GM04504 (cell line): ENCODE data around the gene PAK3.

Experiments
- DNase-seq: peaks from one replicate; pipeline ENCODE4 v3.0.0-alpha.2; 2012; ENCODE audit warnings: low read depth

The PAK3 gene

DNA sequence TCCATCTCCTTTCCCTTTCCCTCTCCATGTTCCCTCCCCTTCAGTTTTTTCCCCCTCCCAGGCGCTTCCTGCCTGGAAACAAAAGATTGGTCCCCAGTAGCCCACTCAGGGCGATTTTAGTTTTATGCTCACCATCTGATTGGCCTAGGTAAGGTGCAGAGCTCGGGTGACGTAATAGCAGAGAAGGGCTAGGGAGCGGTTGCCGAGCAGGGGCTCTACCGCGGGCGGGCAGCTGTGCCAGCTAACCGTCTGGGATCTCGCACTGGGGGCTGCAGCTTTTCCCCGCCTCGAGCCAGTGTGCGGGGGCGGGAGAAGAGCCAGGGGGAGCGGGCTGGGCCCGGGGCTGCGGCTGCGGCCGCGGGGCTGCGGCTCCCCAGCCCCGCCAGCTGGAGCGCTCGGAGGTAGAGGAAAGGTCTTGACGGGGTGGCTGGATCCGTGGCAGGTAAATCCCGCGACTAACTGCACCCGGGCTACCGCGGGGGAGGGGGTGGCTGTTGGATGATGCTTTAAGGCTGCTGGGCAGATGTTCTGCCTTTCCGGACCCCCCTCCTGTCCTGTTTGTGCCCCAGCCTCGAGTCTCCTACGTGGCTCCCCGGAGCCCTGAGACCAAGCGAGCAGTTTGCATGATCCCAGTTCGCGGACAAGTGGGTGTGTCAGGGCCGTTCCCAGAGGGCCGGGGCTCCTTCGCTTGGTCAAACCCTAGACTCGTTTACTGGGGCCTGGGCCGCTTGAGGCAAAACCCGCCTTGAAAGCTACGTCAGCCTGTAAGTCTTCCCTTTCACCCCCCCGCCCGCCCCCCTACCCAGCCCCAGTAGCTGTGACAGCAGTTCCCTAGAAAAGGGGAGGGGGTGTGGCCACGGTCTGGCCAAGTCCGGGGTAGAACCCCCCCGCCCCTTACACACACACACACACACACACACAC, at the start of gene PAK3:
PAK3 (plus strand) TSS at position 218 of the 922 bp plus-strand sequence. CDS start 26,913 bp downstream, outside the sequence.
- no peak for DNase-seq

DNA sequence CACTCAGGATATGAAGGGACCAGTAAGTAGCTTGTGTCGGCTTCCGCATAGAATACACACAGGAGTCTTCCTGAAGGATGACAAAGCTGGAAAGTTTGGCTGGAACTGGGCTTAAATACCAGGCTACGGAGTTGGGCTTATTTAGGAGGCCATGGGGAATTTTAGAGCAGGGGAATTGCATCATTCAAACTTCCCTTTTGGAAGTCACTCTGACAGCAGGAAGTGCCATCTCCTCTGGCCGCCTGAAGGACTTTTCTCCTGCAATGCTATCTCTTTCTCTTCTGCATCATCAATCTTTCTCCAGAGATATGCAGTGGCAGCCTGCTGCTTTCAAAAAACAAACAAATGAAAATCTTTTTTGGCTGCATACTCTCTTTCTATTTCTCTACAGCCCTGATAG, 48.4 kb upstream of the PAK3 start:
- no peak for DNase-seq

GRCh38 chrX:111052478-111052877, 43.5 kb upstream of the PAK3 start:
- DNase-seq, result no peak

GRCh38 chrX:111071542-111072277, 24.3 kb upstream of the PAK3 start:
- DNase-seq, result no peak

GRCh38 chrX:111083081-111083480, 12.9 kb upstream of the PAK3 start:
- no peak for DNase-seq

DNA sequence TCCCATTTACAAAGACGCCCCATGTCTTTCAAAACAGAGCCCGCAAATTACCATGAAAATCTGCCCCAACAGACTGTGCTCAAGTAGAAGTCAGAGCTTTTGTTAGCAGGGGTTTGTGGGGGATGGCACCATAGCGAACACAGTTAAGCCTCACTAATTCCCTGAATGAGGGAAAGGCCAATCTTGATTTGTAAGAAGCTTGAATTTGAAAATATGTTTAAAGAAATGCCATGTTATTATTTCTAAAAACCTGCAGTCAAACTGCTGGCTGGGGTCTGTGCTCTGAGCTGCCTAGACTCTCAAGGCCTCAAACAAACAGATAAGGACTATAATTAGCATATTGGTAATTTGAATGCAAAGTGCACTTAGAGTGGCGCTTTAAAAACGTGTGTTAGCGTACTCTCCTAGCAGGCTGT, 9.4 kb upstream of the PAK3 start:
- no peak for DNase-seq

DNA sequence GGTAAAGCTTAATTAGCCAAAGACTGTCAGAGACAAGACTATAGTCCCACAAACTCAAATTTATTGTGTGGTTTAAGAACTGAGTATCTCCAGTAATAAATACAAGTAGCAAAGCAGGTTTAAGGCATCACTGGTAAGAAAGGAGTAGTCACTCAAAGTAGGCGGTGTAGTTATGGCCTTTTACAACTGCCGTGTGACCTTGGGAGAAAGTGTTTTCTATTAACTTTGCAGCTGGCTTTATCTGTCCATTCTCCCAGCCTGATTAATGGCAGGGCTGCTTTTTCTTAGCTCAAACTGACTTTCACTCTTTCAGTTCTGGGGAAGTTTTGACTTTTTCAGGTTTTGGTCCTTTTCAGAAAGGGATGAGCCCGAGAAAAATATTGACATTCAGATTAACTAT, 7.4 kb upstream of the PAK3 start:
- DNase-seq, result no peak

- no peak for DNase-seq
Measured at GRCh38 chrX:111090458-111090857, 5.5 kb upstream of the PAK3 start.

GRCh38 chrX:111098874-111099273, 2.9 kb downstream of the PAK3 start:
- DNase-seq, result no peak

GRCh38 chrX:111100191-111100590, 4.2 kb downstream of the PAK3 start:
- peak; percentile 17 for DNase-seq

- no peak for DNase-seq
Measured at GRCh38 chrX:111101580-111101979, 5.6 kb downstream of the PAK3 start.

DNA sequence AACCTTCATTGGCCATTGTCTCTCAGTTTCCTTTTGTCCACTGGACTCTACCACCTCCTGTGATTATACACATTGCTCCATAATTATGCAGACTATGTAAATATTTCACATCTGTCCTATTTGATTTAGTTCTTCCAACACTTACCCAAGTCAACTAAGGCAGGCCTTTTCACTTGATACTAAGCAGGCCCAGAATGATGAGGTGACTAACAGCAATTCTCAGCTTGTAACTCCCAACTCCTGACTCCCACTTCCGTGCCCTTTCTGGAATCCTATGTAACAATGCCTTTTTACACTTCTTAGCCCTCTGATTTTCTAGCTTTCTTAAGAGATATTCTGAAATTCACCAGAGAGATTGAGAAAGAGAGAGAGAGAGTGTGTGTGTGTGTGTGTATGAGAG, 6.6 kb downstream of the PAK3 start:
- no peak for DNase-seq

- DNase-seq, result no peak
Measured at GRCh38 chrX:111103246-111103645, 7.3 kb downstream of the PAK3 start.

- no peak for DNase-seq
Measured at GRCh38 chrX:111110098-111110775, 14.2 kb downstream of the PAK3 start.

GRCh38 chrX:111114806-111115205, 18.8 kb downstream of the PAK3 start:
- DNase-seq, result no peak

GRCh38 chrX:111116666-111117065, 20.7 kb downstream of the PAK3 start:
- no peak for DNase-seq

DNA sequence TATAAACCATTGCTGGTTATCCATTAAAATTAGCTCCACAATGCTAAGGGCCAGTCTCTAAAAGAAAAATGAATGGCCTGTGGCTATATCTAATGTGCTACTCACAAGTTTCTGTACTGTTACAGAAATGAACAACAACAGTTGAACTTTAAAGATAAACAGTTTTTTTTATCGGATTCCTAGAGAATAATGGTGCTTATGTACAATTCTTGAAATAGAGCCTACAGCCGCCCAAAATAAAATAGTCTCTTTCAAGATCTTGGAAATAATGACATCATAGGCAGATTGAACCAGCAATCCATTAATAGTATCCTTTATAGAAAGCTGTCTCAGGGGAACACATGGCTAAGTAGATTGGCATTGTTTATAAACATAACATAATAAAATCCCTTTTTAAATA, 23.4 kb downstream of the PAK3 start:
- DNase-seq, result no peak

- DNase-seq, result no peak
Measured at GRCh38 chrX:111123125-111123524, 27.1 kb downstream of the PAK3 start.

DNA sequence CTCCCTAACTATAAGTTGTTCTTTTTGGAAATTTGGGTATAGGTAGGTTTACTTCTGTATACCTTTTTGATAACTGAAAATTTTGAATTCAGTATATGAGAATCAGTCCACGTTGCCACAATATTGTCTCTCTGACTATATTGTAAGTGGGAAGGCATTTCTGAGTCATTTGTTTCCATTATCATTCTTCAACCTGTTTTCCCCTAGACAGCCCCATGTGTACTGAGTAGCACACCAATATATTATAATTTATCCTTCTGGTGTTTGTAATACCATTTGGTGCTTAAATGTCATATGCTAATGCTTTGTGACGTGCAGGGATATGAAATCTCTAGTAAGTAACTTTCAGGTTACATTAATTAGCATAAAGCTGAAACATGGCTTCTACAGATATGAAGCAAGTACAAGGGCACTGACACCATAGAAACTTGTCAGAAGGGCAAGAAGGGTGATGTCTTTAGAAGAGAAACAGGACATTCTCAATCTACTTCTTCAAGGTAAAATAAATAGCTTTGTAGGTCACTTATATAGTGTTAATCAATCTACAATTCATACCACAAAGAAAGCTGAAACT, 27.7 kb downstream of the PAK3 start:
- no peak for DNase-seq

- DNase-seq, result no peak
Measured at GRCh38 chrX:111124418-111124817, 28.4 kb downstream of the PAK3 start.

- no peak for DNase-seq
Measured at GRCh38 chrX:111127038-111127437, 31.0 kb downstream of the PAK3 start.

- DNase-seq, result no peak
Measured at GRCh38 chrX:111129921-111130320, 33.9 kb downstream of the PAK3 start.
